Nephron progenitor cell (in vitro differentiated cells): ENCODE measurements around the gene EPHB6.

Source experiments
- DNase-seq: peaks from one replicate; pipeline ENCODE4 v3.0.0; 2021
- H3K27ac Mint-ChIP-seq: 2 replicates; pipeline ENCODE4 v1.8.0; 2021; ENCODE audit warnings: mild to moderate bottlenecking, moderate library complexity, mixed read lengths
- H3K27me3 Mint-ChIP-seq: 2 replicates; pipeline ENCODE4 v1.8.0; 2021; ENCODE audit warnings: mild to moderate bottlenecking, low read depth, mixed read lengths; ENCODE audit not compliant: poor library complexity
- H3K36me3 Mint-ChIP-seq: 2 replicates; pipeline ENCODE4 v1.8.0; 2021; ENCODE audit warnings: low read depth, mixed read lengths
- H3K4me1 Mint-ChIP-seq: 2 replicates; pipeline ENCODE4 v1.8.0; 2021; ENCODE audit warnings: mixed read lengths
- H3K4me3 Mint-ChIP-seq: 2 replicates; pipeline ENCODE4 v1.8.0; 2021; ENCODE audit warnings: mild to moderate bottlenecking, moderate library complexity, mixed read lengths
- H3K9me3 Mint-ChIP-seq: 2 replicates; pipeline ENCODE4 v1.8.0; 2021; ENCODE audit warnings: mild to moderate bottlenecking, moderate library complexity, mixed read lengths
- TF ChIP-seq, protein P1 (sequence below): fragments of 200-600 bp; sonication (generic); IDR thresholded peaks from 2 replicates; pipeline ENCODE4 v1.5.0; 2021; ENCODE audit warnings: antibody characterized with exemption

EPHB6 gene

DNA sequence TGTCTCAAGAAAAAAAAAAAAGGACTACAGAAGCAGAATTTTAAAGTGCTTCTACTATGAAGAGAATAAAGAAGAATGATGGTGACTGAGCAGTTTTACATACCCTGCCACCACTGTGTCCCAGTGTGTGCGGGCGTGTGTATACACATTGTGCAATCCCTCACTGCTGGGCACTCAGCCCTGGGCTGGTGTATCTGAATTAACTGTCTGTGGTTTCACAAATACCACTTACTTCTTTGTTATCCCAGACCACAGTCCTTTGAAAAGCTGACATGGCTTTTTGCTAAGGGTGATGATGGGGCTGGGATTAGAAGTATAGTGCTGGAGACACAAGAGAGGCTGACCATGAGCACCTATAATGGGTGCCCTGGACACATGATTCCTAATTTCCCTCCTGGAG, 51.8 kb downstream of the EPHB6 start:
- Mint-ChIP-seq H3K36me3 (peaks cover 9% of the 10 kb centered on the region), H3K9me3 (peaks cover 28% of the 10 kb centered on the region), H3K4me3 (no peak overlapping the region), H3K27ac (no peak overlapping the region), H3K27me3 (peaks cover 19% of the 10 kb centered on the region), H3K4me1 (no peaks in the 10 kb centered on the region)
- TF ChIP-seq, protein P1, sequence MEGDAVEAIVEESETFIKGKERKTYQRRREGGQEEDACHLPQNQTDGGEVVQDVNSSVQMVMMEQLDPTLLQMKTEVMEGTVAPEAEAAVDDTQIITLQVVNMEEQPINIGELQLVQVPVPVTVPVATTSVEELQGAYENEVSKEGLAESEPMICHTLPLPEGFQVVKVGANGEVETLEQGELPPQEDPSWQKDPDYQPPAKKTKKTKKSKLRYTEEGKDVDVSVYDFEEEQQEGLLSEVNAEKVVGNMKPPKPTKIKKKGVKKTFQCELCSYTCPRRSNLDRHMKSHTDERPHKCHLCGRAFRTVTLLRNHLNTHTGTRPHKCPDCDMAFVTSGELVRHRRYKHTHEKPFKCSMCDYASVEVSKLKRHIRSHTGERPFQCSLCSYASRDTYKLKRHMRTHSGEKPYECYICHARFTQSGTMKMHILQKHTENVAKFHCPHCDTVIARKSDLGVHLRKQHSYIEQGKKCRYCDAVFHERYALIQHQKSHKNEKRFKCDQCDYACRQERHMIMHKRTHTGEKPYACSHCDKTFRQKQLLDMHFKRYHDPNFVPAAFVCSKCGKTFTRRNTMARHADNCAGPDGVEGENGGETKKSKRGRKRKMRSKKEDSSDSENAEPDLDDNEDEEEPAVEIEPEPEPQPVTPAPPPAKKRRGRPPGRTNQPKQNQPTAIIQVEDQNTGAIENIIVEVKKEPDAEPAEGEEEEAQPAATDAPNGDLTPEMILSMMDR, result no peak
- DNase-seq, result no peak

DNA sequence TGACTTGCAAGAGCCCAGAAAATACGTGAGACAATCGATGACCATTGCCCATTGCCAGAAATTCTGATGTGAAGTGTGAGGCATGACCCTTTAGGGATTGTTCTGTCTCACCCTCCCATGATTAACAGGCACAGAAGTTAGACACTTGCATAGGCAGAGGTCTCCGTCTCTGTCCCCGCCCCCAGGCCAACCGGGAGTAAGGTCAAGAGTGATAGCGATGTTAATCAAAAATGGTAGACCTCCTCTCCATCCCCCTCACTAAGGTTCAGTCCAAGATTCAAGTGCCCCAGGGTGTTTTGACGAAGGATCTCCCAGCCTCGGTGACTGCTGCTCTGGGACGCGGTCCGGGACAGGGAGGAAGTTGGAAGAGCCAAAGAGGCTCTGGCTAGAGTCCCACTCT, 53.4 kb downstream of the EPHB6 start:
- Mint-ChIP-seq H3K27ac (no peak overlapping the region), H3K36me3 (peaks cover 5% of the 10 kb centered on the region), H3K4me3 (no peak overlapping the region), H3K9me3 (peaks cover 17% of the 10 kb centered on the region), H3K27me3 (peaks cover 11% of the 10 kb centered on the region), H3K4me1 (no peaks in the 10 kb centered on the region)
- no peak for DNase-seq
- TF ChIP-seq, protein P1, result no peak

DNA sequence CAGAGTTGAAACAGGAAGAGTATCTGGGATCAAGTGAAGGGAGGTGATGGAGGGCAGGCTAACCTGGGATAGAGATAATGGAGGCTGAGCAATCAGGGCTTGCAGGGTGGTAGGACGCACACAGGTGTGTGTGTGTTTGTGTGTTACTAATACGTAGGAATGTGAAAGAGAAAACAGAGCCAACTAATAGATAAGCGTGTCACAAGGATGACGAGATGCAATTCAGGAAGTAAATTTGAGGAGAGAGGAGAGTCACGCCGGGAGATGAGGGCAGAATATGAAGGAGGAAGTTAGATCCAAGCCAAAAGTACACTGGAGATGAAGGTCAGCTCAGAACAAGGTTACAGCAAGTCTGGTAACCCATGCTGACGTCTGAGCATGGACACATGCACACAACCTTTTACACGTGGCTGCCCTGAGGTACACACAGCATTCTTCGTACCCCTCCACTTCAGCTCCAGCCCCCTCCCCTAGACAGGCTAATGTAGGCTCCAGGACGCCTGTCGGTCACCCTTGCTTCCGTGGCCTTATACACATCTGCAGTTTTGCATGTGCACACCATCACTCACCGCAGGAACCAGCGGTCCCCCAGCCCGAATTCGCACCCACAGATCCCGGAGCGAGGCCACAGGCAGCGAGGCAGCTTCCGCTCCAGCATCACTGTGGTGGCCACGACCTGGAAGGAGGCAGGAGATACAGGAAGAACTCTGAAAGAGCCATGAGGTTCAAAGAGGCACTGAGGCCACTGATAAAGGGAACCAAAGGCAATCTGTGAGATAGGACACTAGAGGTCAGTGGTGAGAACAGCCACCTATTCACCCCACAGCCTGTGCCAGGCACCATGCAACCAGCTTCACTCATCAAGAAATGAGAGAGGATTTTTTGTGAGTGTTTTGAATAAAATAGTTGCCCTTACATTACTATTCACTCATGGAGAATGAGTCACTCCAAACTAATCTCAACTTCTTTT, 54.3 kb downstream of the EPHB6 start:
- TF ChIP-seq, protein P1, result peak; percentile 16
- Mint-ChIP-seq H3K27ac (no peak overlapping the region), H3K27me3 (peaks cover 15% of the 10 kb centered on the region), H3K4me3 (no peak overlapping the region), H3K9me3 (peaks cover 11% of the 10 kb centered on the region), H3K4me1 (peaks cover 6% of the 10 kb centered on the region), H3K36me3 (peaks cover 5% of the 10 kb centered on the region)
- no peak for DNase-seq

DNA sequence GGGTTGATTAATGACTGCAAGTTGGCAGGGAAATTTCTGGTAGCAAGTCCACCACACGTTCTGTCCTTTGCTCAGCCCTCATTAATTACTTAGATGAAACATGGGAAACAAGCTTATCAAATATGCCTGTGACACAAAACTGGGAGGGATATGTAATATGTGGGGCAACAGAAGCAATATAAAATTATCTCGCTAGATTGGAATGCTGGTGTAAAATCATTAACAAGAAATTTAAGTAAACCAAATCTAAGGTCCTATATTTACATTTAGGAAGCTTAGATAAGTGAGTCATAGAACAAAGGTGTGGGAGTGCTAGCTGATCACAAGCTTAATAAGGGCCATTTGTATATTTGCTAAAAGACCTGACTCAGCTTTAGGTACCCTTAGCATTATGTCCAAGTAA, 55.2 kb downstream of the EPHB6 start:
- TF ChIP-seq, protein P1, result no peak
- Mint-ChIP-seq H3K4me1 (peaks cover 10% of the 10 kb centered on the region), H3K27me3 (peaks cover 15% of the 10 kb centered on the region), H3K27ac (no peak overlapping the region), H3K9me3 (peaks cover 6% of the 10 kb centered on the region), H3K36me3 (peaks cover 5% of the 10 kb centered on the region), H3K4me3 (no peak overlapping the region)
- no peak for DNase-seq

DNA sequence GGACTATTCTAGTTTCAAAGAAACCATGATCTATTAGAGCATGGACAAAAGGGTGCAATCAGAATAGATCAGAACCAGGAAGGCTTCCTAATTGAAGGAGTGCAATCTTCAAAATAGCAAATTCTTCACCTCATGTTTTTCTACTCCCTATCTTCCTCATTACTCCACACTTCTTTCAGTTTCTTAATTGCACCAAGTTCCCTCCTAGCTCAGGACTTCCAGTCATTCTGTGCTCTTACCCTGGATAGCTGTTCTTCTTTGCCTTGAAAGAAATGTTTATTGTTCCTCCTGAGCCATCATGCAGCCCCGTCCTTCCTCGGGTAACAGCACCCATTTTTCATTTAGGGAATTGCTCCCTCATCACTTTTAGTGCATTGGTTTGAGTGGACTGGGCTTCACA, 55.6 kb downstream of the EPHB6 start:
- H3K9me3 Mint-ChIP-seq, result peaks cover 6% of the 10 kb centered on the region
- H3K27ac Mint-ChIP-seq, result no peak overlapping the region
- no peak overlapping the region for H3K4me3 Mint-ChIP-seq
- H3K27me3 Mint-ChIP-seq, result peaks cover 15% of the 10 kb centered on the region
- H3K36me3 Mint-ChIP-seq, result peaks cover 5% of the 10 kb centered on the region
- H3K4me1 Mint-ChIP-seq, result peaks cover 10% of the 10 kb centered on the region
- no peak for DNase-seq
- TF ChIP-seq, protein P1, result no peak

DNA sequence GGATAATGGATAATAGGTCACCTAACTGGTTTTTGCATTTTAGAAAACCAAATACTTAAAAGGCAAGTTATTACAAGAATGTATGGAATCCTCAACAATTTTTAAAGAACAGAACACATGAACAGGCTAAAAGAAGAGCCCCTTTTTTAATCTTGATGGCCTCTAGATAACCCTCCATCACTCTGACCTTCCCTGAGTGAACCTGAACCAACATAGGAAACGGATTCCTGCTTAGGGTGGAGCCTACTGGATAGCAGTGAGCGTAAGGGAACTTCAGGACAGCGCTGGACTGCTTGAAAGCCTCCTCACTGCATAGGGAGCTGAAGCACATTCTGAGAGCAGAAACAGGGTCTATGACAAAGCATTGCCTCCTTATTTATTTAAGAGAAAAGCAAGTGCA, 58.2 kb downstream of the EPHB6 start:
- TF ChIP-seq, protein P1, result no peak
- Mint-ChIP-seq H3K36me3 (no peaks in the 10 kb centered on the region), H3K9me3 (no peaks in the 10 kb centered on the region), H3K4me3 (no peak overlapping the region), H3K4me1 (peaks cover 10% of the 10 kb centered on the region), H3K27me3 (peaks cover 14% of the 10 kb centered on the region), H3K27ac (no peak overlapping the region)
- DNase-seq, result no peak
